Neural crest cell (in vitro differentiated cells): ENCODE results near the gene RNF38. TPM values are rescaled to one million over a fixed set of nuclear protein-coding genes. Genes with fewer than 3 reads are reported as not detected.
A peak's percentile ranks its signal among the peaks of the same experiment; 100 is the strongest.
"Not testable (repeated sequence)": the region's sequence is repeated elsewhere in the genome, so short reads cannot be mapped to it uniquely, and the experiment has no call there.

ENCODE experiments used
- DNase-seq: peaks from one replicate; pipeline ENCODE4 v3.0.0; 2021; ENCODE audit warnings: low read depth, mixed read lengths, low spot score
- H3K27ac Mint-ChIP-seq: one replicate; pipeline ENCODE4 v1.8.0; 2021; ENCODE audit warnings: mild to moderate bottlenecking, mixed read lengths; ENCODE audit not compliant: unreplicated experiment
- H3K27me3 Mint-ChIP-seq: 2 replicates; pipeline ENCODE4 v1.8.0; 2021; ENCODE audit warnings: low read depth, mild to moderate bottlenecking, mixed read lengths
- H3K36me3 Mint-ChIP-seq: 2 replicates; pipeline ENCODE4 v1.8.0; 2021; ENCODE audit warnings: low read depth, mild to moderate bottlenecking, mixed read lengths
- H3K4me1 Mint-ChIP-seq: 2 replicates; pipeline ENCODE4 v1.8.0; 2021; ENCODE audit warnings: mixed read lengths
- H3K4me3 Mint-ChIP-seq: one replicate; pipeline ENCODE4 v1.8.0; 2021; ENCODE audit warnings: mild to moderate bottlenecking, mixed read lengths
- H3K9me3 Mint-ChIP-seq: 2 replicates; pipeline ENCODE4 v1.8.0; 2021; ENCODE audit warnings: mixed read lengths
- CTCF ChIP-seq: fragments of 200-600 bp; sonication (generic); conservative IDR thresholded peaks from 2 replicates; pipeline ENCODE4 v1.5.0; 2021; ENCODE audit warnings: antibody characterized with exemption, mild to moderate bottlenecking
- total RNA-seq: library from RNA; stranded (reverse); gene quantifications from 2 replicates; pipeline ENCODE4 v1.2.1, GENCODE V29; 2021

RNF38 gene
- total RNA-seq, 1 donor from 2014 or later = 55.7 TPM

- Mint-ChIP-seq H3K4me3 (peak overlapping the region; percentile 71), H3K27me3 (no peaks in the 10 kb centered on the region), H3K9me3 (peaks cover 2% of the 10 kb centered on the region), H3K36me3 (no peaks in the 10 kb centered on the region), H3K4me1 (peaks cover 43% of the 10 kb centered on the region), H3K27ac (peak overlapping the region; percentile 94)
- no peak for TF ChIP-seq CTCF
- DNase-seq = peak; percentile 26
These were observed 83.3 kb downstream of the RNF38 start for GRCh38 chr9:36316611-36317317.

- H3K36me3 Mint-ChIP-seq = no peaks in the 10 kb centered on the region
- H3K9me3 Mint-ChIP-seq = peaks cover 2% of the 10 kb centered on the region
- no peak for DNase-seq
- H3K27ac Mint-ChIP-seq = peak overlapping the region; percentile 69
- H3K4me3 Mint-ChIP-seq = no peak overlapping the region
- H3K4me1 Mint-ChIP-seq = peaks cover 43% of the 10 kb centered on the region
- H3K27me3 Mint-ChIP-seq = no peaks in the 10 kb centered on the region
- TF ChIP-seq CTCF = no peak
These were observed 84.0 kb downstream of the RNF38 start for GRCh38 chr9:36316049-36316448.

- DNase-seq = no peak
- no peak for TF ChIP-seq CTCF
- H3K27me3 Mint-ChIP-seq = no peaks in the 10 kb centered on the region
- no peaks in the 10 kb centered on the region for H3K36me3 Mint-ChIP-seq
- H3K9me3 Mint-ChIP-seq = no peaks in the 10 kb centered on the region
- H3K4me3 Mint-ChIP-seq = peak overlapping the region; percentile 51
- H3K4me1 Mint-ChIP-seq = peaks cover 43% of the 10 kb centered on the region
- peak overlapping the region; percentile 69 for H3K27ac Mint-ChIP-seq
These were observed 84.8 kb downstream of the RNF38 start for GRCh38 chr9:36315283-36315682.

GRCh38 chr9:36314740-36315139 is 85.3 kb downstream of the RNF38 start:
- no peak for TF ChIP-seq CTCF
- H3K36me3 Mint-ChIP-seq = no peaks in the 10 kb centered on the region
- H3K4me3 Mint-ChIP-seq = no peak overlapping the region
- peak overlapping the region; percentile 69 for H3K27ac Mint-ChIP-seq
- no peaks in the 10 kb centered on the region for H3K9me3 Mint-ChIP-seq
- no peak for DNase-seq
- H3K4me1 Mint-ChIP-seq = peaks cover 43% of the 10 kb centered on the region
- H3K27me3 Mint-ChIP-seq = no peaks in the 10 kb centered on the region

GRCh38 chr9:36306471-36307306 is 93.4 kb downstream of the RNF38 start:
- H3K27ac Mint-ChIP-seq = no peak overlapping the region

GRCh38 chr9:36304366-36304765 is 95.7 kb downstream of the RNF38 start:
- not testable (repeated sequence) for H3K27ac Mint-ChIP-seq, DNase-seq, H3K9me3 Mint-ChIP-seq, H3K4me1 Mint-ChIP-seq, H3K36me3 Mint-ChIP-seq, H3K4me3 Mint-ChIP-seq, H3K27me3 Mint-ChIP-seq

More at GRCh38 chr9:36306471-36307306, 93.4 kb downstream of the RNF38 start:
- DNase-seq = no peak
- H3K9me3 Mint-ChIP-seq = no peaks in the 10 kb centered on the region
- no peak overlapping the region for H3K4me3 Mint-ChIP-seq
- no peak for TF ChIP-seq CTCF
- H3K27me3 Mint-ChIP-seq = no peaks in the 10 kb centered on the region
- peaks cover 9% of the 10 kb centered on the region for H3K4me1 Mint-ChIP-seq
- H3K36me3 Mint-ChIP-seq = no peaks in the 10 kb centered on the region
